AML-193 (cell line): ENCODE results near the gene DMXL2.
"Not testable (repeated sequence)": the region's sequence is repeated elsewhere in the genome, so short reads cannot be mapped to it uniquely, and the experiment has no call there.

Experiments used
- DNase-seq, 2 experiments: peaks; one replicate each; lab custom pipeline; 2025; lab: John Stamatoyannopoulos, UW

Gene DMXL2, protein sequence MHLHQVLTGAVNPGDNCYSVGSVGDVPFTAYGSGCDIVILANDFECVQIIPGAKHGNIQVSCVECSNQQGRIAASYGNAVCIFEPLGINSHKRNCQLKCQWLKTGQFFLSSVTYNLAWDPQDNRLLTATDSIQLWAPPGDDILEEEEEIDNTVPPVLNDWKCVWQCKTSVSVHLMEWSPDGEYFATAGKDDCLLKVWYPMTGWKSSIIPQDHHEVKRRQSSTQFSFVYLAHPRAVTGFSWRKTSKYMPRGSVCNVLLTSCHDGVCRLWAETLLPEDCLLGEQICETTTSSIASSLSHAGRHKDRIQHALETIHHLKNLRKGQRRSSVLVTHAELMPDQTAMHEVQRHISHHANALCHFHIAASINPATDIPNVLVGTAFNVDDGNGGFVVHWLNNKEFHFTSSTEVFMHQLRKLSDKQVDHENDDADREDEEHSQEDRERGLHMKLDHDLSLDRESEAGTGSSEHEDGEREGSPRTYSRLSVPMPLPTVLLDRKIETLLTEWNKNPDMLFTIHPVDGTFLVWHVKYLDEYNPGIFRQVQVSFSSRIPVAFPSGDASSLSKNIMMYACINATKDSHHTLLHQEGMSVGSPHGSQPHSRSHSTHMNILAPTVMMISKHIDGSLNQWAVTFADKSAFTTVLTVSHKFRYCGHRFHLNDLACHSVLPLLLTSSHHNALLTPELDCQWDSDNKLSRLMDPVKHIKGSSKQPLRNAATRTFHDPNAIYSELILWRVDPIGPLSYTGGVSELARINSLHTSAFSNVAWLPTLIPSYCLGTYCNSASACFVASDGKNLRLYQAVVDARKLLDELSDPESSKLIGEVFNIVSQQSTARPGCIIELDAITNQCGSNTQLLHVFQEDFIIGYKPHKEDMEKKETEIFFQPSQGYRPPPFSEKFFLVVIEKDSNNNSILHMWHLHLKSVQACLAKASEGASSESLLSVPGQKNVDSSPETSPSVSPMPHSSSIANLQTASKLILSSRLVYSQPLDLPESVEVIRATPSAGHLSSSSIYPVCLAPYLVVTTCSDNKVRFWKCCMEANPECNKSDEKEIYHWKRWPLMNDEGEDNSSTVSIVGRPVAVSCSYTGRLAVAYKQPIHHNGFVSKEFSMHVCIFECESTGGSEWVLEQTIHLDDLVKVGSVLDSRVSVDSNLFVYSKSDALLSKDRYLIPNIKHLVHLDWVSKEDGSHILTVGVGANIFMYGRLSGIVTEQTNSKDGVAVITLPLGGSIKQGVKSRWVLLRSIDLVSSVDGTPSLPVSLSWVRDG (N-terminal part only)

DNA sequence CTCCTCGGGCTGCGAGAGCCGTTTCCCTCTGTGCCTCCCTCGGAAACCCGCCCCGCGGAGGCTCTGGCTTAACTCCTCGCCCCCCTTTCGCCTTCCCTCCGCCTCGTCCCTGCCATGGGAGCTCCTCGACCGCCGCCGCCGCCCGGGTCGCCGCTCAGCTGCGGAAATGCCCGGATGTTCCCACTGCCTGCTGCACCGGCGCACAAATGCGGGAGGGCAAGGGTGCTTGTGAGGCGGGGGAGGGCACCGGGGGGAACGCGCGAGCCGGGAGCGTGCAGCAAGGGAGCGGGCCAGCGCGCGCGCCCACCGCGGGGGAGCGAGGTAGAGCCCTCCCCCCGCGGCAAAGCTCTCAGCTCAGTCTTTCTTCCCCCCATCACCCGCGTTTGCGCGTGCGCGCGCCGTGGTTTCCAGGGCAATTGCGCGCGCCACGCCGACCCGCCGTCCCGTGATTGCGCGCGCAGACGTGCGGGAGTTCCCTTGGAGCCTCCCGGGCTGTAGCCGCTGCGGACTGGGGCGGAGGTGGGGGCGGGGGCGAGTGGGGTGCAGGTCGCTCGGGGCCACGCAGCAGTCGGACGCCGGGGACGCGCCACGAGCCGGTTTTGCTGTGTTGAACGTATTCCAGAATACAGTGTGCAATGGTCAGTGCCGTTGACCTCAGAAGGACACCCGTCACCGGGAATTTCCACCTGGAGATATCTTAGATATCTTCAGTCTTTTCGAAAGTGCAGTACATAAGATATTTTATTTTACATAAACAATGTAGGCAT is at the start of gene DMXL2:
Gene DMXL2 (minus strand): TSS at position 168 of the 767 bp plus-strand sequence. CDS start 226 bp downstream, outside the sequence.
- peak; percentile 62 to 73 for DNase-seq

DNA sequence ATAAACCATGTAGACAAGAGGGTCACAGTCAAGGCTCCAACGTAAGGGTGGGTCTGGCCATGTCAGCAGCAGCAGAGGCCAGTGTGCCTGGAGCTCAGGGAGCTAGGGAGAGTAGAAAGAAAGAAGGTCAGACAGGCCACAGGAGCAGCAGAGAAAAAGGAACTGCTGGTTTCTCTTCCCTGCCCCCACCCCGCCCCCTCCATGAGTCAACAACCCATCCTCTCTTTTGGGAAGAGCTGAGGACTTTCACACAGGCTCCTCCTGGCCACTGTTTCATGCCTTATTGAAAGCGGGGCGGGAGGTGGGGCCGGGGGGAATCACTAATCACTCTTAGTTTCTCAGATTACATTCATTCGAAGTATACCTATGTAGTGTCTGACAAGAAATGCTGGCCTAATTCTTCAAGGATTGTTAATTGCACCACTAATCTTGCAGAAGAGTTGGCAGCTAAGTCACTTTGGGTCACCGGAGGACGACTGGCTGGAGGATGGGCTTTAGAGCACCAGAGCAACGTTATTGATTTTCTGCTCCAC is 49.6 kb upstream of the DMXL2 start:
- peak; percentile 45 to 48 for DNase-seq

DNA sequence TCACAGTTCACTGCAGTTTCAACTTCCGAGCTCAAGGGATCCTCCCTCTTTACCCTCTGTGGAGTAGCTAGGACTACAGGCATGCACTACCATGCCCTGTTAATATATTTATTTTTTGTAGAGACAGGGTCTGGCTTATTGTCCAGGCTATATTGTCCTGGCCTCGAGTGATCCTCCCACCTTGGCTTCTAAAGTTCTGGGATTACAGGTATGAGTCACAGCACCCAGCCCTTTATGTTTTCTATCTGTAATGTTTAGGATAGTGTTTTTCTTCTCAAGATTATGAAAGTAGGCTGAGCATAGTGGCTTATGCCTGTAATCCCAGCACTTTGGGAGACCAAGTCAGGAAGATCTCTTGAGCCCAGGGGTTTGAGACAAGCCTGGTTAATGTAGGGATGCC is 46.8 kb upstream of the DMXL2 start:
- no peak for DNase-seq

DNA sequence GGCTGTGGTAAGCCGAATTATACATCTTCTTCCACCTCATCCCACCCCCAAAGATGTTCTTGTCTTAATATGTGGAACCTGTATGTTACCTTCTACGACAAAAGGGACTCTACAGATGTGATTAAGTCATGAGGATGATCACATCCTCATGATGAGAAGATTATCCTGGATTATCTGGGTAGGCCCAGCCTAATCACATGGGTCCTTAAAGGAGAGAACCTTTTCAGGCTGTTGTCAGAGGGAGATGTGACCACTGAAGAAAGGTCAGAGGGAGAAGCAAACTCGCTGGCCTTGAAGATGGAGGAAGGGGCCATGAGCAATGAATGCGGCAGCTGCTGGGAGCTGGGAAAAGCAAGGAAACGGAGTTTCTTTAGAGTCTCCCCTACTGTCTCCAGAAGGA is 45.9 kb upstream of the DMXL2 start:
- no peak for DNase-seq

DNA sequence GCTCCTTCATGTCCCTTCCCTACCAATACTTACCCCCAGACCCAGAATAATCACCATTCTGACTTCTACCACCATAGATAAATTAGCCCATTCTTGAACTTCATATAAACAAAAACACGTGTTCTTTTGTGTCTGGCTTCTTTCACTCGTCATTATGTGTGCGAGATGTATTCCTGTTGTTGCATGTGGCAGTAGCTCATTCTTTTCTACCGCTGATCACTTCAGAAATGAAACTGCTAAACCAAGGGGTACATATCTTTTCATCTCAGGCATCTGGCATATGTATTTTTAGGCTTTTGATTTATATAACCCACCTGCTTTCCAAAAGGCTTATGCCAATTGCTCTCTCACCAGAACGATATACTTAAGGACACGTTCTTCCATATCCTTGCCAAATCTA is 44.9 kb upstream of the DMXL2 start:
- no peak for DNase-seq

DNA sequence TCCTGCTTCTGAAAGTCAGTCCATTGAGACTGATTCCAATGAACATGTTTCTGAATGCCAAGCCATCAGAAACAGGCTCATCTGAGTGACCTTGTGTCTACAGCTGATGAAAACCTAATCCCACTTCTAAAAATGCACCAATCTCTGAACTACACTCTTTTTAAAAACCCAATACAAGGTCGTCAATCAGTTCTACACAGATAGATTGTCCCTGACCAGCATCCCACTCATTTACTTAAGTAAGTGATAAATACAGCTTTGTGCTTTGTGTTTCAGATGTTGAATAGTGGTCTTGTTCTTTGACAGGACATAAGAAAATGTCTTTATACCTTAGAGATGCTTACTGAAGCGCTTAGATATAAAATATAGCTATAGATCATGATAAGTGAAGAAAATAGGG is 38.5 kb upstream of the DMXL2 start:
- DNase-seq: no peak

DNA sequence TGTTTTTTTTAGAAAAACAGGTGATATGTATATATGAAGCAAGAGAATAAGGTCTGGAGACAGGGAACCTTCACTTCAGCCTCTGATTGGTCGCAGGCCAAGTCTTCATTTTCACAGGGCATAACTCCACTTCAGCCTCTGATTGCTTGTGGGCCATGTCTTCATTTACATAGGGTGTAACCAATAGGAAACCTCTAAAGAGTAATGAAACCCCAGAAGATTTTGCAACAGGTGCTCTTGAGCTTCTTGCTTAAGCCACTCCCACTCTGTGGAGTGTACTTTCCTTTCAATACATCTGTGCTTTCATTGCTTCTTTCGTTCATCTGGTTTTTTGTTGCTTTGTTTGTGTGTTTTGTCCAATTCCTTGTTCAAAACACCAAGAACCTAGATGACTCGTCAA is 36.1 kb upstream of the DMXL2 start:
- peak; percentile 24 to 45 for DNase-seq

DNA sequence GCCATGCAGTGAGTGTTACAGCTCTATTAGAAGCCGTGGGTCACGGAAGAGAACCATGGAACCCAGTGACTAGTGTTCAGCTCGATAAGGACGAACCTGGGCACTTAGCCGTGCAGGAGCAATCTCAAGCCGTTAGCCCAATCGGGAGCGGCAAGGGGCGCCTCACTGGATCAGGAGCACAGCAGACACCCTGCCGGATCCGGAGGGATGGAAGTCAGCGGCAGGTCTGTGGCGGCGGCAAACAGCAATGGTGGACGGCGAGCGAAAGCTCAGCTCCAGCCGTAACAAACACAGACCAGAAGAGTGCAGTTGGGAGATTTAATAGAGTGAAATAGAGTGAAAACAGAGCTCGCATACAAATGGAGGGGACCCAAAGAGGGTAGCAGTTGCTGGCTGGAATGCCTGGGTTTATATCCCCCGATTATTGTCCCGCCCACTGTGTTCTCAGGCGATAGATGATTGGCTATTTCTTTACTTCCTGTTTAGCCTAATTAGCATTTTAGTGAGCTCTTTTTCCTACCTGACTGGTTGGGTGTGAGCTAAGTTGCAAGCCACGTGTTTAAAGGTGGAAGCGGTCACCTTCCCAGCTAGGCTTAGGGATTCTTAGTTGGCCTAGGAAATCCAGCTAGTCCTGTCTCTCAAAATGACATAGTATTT is 33.0 kb upstream of the DMXL2 start:
- DNase-seq: not testable (repeated sequence)

DNA sequence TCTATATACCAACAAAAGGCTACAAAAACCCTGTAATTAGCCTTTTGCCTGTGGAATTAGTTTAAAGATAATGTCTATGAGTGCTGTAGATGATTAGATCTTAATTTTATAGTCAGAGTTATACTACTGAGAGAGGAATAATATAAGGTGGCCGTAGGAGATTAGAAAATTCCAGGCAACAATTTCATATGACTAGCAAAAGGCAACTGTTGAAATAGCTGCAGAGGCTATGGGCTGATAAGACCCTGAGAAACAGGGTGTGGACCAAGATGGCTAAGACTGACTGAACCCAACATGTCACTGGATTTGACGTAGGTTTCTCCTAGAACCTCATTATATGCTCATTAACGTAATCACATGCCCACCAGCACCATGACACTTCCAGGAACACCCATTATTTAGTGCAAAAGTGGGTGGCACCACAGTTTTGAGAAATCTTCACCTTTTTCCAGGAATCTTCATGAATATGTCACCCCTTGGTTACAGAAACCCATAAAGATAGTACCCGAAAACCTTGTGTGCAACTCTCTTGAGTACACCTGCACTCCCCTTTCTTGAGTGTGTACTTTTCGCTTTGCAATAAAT is 29.6 kb upstream of the DMXL2 start:
- DNase-seq: no peak

DNA sequence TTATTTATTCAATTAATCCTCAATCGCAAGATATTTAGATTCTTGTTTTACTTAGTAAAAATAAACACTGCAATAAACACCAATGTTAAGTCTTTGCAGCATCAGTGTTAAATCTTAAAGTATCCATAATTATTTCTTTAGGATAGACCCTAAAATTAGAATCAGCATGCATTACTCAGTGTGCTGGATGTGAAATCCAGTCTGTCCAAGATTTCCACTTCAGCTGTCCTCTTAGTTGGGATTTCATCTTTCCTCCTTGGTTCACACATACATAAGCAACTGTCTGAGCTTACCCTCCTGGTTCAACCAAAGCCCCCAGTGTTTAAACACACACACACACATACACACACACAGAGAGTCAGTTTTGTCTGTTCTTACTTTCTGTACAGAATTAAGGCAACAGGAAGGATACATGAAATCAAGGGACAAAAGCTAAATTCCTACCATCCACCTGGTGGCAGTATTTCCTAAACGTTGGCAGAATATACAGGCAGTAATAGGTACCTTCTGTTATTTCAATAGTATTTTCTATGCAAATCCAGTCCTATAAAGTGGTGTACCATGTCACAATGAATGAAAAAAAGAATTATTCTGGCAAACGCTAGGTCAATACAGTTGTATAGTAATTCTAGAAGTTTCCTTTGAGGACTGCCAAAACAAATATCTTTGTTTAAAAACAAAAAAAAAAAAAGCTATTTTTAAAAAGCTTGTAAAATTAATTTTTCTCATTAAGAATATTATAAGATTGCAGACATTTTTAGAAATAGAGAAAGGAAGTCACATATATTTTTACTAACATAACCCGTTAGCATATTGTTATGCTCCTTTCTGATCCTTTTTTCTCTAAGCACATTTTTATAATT is 27.3 kb upstream of the DMXL2 start:
- peak; percentile 86 to 87 for DNase-seq

DNA sequence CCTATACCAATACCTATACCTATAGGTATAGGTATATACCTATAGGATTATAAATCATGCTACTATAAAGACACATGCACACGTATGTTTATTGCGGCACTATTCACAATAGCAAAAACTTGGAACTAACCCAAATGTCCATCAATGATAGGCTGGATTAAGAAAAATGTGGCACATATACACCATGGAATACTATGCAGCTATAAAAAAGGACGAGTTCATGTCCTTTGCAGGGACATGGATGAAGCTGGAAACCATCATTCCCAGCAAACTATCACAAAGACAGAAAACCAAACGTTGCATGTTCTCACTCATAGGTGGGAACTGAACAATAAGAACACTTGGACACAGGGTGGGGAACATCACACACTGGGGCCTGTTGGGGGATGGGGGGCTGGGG is 26.1 kb upstream of the DMXL2 start:
- DNase-seq: not testable (repeated sequence)

DNA sequence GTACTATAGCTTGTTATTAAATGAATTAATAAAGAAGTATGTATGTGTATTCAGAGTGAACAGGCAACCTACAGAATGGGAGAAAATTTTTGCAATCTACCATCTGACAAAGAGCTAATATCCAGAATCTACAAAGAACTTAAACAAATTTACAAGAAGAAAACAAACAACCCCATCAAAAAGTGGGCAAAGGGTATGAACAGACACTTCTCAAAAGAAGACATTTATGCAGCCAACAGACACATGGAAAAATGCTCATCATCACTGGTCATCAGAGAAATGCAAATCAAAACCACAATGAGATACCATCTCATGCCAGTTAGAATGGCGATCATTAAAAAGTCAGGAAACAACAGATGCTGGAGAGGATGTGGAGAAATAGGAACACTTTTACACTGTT is 25.5 kb upstream of the DMXL2 start:
- not testable (repeated sequence) for DNase-seq

DNA sequence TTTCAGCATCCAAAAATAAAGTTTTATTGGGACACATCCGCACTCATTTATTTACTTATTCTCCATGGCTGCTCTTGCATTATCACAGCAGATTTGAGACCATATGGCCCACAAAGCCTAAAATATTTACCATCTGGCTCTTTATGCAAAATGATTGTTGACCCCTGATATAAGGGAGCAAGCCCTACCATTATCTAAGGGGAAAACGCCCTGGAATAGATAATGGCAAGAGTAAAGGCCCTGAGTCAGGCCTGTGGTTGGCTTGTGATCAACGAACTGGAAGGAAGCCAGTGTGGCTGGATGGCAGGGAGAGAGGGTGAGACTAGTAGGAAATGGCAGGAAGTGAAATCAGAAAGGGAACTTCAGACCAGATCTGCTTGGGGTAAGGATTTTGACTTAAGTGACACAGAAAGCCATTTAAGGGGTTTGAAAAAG is 24.6 kb upstream of the DMXL2 start:
- peak; percentile 87 to 88 for DNase-seq

DNA sequence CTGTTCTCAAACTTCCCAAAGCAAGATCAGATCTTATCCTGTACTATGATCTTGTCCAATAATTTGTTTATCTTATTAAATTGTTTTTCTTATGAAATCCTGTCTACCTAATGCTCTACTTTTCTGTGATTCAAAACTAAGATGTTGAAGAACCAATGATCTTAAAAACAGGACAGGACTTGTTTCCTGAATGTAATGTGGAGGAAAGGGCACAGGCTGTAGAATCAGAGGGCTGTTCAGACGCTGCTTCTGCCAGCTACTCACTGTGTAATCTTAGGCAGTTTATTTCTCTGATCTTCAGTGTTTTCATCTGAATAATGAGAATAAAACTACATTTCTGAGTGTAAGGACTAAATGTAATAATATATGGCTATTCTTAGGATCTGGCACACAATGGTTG is 20.1 kb upstream of the DMXL2 start:
- no peak for DNase-seq

DNA sequence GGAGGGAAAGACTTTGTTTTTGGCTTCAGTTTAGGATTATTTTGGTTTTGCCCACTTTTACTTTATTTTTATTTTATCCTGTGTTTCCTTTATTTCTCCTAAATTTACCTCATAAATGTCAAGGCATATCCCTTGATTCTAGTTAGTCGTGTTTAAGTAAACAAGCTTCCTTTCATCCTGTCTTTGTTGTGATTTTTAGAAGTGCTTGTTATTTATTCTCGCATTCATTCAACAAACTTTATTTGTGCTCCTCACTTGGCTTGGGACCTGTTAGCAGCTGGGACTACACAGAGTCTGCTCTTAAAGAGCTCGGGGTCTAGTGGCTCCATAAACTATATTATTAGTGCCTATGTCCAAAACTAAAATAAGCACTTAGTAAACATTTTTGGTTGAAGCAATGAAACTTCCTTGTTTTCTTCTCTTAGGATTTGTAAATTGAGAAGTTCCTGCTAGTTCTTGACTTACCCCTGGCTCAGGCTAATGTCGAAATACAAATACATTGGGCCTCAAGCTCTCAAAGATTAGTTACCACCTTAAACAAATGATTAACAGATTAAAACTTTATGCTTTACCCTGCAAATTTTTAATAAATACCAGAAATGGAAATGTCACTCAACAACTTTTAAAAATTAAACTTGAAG is 19.0 kb upstream of the DMXL2 start:
- DNase-seq: peak; percentile 36 to 52

DNA sequence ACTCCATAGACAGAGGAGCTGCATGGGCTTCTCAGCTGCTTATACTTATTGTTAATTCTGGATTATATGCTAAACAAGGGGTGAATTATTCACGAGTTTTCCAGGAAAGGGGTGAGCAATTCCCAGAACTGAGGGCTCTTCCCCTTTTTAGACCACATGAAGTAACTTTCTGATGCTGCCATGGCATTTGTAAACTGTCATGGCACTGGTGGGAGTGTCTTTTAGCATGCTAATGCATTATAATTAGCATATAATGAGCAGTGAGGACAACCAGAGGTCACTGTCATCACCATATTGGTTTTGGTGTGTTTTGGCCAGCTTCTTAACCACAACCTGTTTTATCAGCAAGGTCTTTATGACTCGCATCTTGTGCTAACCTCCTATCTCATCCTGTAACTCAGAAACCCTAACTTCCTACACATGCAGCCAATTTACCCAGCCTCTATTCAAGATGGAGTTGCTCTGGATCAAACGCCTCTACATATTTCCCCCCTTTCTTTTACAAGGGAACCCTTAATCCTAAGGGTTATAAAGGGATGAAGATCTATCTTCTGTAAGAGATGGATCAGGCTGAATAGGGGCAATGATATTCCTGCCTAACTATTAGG is 12.1 kb upstream of the DMXL2 start:
- peak; percentile 25 to 26 for DNase-seq

DNA sequence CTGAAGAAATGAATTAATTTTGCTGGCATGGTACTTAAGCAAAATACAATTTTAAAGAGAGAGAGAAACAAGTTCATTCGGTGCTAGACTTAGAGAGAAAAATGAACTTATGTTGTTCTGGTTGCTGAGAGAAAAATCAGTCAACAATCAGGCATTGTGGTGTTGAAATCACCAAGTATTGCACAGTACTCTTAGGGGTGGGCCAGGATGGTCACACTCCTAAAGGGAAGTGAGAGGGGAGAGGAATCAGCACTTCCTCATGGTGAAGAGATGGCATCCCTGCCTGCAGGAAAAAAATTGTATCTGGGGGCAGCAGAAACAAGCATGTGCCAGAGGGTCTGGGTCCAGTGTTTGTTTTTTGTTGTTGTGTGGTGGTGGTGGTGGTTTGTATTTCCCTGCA is 7.0 kb upstream of the DMXL2 start:
- peak; percentile 91 to 94 for DNase-seq

DNA sequence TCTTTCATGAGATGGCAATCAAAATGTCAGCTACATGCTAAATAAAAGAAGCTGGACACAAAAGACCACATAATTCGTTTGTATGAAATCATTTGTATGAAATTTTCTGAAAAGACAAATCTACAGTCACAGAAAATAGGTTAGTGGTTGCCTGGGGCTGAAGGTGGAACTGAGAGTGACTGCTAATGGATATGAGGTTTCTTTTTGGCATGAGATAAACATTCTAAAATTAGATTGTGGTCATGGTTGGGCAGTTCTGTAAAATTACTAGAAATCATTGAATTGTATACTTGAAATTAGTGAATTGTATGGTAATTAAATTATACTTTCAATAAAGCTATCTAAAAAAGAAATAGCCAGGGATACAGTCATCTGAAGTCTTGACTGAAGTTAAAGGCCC is 2.7 kb upstream of the DMXL2 start:
- no peak for DNase-seq
